ENCODE data around the gene POLR1G.
"Not testable (repeated sequence)": the region's sequence is repeated elsewhere in the genome, so short reads cannot be mapped to it uniquely, and the experiment has no call there.

Gene POLR1G

DNA sequence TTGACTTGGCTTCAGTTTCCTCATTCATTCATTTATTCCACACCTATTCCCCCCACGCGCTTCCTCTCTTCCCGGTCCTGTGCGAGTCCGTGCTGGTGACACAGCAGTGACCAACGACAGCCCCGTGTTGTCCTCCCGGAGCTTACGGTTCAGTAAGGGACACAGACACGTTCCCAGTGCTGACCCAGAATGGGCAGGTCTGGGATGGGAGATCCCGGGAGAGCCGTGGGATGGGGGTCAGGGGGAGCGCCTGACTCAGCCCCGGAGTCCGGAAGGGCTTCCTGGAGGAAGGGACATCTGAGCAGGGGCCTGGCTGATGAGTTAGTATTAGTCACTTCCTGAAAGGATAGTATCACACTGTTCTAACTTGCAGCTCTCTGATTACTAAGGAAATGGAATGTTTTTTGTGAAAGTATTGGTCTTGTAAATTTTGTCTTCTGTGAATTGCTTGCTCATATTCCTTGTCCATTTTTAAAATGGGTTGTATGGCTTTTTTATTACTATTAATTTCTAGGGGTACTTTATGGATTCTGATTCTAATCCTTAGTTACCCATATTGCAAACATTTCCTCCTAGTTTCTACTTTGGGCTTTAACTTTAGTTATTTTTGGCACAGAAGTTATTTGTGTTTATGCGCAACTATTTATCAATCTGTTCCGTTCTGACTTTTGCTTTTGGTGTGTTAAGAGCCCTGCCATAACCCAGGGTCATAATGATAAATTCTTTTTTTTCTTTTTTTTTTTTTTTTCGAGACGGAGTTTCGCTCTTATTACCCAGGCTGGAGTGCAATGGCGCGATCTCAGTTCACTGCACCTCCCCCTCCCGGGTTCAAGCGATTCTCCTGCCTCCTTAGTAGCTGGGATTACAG lies 18.0 kb downstream of the POLR1G start:
- Histone ChIP-seq H3K4me3 (ENCODE audit: low read length) (peak overlapping the region; percentile 81), H3K27ac (ENCODE audit: low read depth, low read length) (peak overlapping the region; percentile 83), H3F3A (ENCODE audit: control insufficient read depth, insufficient read depth) (peaks cover 18% of the 10 kb centered on the region), H3K9me2 (replicated peaks; ENCODE audit: control insufficient read depth, low read length) (no peaks in the 10 kb centered on the region), H3K36me3 (ENCODE audit: control insufficient read depth, low read length) (peaks cover 12% of the 10 kb centered on the region), H3K79me2 (ENCODE audit: control insufficient read depth, low read length) (peaks cover 16% of the 10 kb centered on the region), H3K27me3 (ENCODE audit: control insufficient read depth, low read length) (peaks cover 8% of the 10 kb centered on the region), H3K4me2 (ENCODE audit: low read length) (peak overlapping the region; percentile 92), H3K9me3 (ENCODE audit: control insufficient read depth, insufficient read depth, low read length) (no peaks in the 10 kb centered on the region), H4K20me1 (ENCODE audit: control insufficient read depth, insufficient read depth, low read depth, low read length) (no peaks in the 10 kb centered on the region), H3K4me1 (ENCODE audit: control insufficient read depth, low read length) (peaks cover 75% of the 10 kb centered on the region)
- TF ChIP-seq, protein P1, sequence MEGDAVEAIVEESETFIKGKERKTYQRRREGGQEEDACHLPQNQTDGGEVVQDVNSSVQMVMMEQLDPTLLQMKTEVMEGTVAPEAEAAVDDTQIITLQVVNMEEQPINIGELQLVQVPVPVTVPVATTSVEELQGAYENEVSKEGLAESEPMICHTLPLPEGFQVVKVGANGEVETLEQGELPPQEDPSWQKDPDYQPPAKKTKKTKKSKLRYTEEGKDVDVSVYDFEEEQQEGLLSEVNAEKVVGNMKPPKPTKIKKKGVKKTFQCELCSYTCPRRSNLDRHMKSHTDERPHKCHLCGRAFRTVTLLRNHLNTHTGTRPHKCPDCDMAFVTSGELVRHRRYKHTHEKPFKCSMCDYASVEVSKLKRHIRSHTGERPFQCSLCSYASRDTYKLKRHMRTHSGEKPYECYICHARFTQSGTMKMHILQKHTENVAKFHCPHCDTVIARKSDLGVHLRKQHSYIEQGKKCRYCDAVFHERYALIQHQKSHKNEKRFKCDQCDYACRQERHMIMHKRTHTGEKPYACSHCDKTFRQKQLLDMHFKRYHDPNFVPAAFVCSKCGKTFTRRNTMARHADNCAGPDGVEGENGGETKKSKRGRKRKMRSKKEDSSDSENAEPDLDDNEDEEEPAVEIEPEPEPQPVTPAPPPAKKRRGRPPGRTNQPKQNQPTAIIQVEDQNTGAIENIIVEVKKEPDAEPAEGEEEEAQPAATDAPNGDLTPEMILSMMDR (IDR thresholded peaks at IDR 0.05; ENCODE audit: low read depth, low read length, poor library complexity, severe bottlenecking), result no peak
- TF ChIP-seq EZH2phosphoT487 (IDR thresholded peaks at IDR 0.05; ENCODE audit: borderline replicate concordance, low read length), result no peak

DNA sequence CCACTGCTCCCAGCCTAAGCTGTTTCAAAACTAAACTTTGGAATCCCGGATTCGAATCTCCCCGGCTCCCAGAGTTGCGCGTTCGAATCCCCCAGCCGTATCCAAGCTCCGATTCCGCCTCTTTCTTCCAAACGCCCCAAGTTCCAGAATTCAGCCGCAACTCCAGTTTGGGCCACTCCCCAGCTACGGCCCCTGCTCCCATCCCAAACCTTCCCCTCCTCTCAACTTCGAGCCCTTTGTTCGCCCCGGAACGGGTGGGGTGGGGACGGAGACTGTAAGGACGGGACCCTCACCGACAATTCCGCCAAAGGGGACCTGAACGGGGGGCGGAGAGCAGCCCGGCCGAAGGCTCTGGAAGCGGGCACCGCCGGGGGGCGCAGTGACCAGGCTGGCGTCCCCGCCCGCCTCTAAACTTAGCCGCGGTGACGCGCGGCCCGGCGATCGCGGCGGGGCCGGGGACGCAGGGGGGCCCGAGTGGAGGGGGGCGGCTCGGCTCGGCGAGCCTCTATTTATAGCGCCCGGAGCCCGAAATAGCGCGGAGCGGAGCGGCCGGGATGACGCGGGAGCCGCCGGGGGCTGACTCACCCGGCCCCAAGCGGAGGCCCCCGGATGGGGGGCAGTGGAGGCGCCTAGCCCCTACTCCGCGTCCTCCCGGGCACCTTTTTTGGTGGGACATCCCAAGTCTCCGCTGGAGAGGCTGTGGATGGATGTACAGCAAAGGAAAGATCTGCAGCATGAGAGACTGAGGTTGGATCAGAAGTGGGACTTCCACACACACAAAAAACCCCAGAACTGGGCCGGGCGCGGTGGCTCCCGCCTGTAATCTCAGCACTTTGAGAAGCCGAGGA lies 22.2 kb downstream of the POLR1G start:
- peaks cover 8% of the 10 kb centered on the region for H3K27me3 ChIP-seq (ENCODE audit: control insufficient read depth, low read length)
- H3K4me1 ChIP-seq (ENCODE audit: control insufficient read depth, low read length), result peaks cover 44% of the 10 kb centered on the region
- H3F3A ChIP-seq (ENCODE audit: control insufficient read depth, insufficient read depth), result peaks cover 18% of the 10 kb centered on the region

DNA sequence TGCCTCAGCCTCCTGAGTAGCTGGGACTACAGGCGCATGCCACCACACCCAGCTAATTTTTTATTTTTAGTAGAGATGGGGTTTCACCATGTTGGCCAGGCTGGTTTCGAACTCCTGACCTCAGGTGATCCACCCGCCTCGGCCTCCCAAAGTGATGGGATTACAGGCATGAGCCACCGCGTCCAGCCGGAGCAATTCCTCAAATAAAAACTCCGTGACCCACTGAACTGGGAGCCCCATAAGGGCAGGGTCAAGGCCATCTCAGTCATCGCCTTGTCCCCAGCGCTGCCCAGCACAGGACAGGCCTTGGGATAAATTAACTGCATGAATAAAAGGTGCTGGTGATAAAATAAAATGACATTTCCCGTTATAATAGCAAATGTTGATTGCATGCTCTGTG lies 23.5 kb downstream of the POLR1G start:
- H3K27ac ChIP-seq (ENCODE audit: low read depth, low read length); H3K9me3 ChIP-seq (ENCODE audit: control insufficient read depth, insufficient read depth, low read length); H3K79me2 ChIP-seq (ENCODE audit: control insufficient read depth, low read length); H3K9me2 ChIP-seq (replicated peaks; ENCODE audit: control insufficient read depth, low read length); H4K20me1 ChIP-seq (ENCODE audit: control insufficient read depth, insufficient read depth, low read depth, low read length); H3K36me3 ChIP-seq (ENCODE audit: control insufficient read depth, low read length); H3F3A ChIP-seq (ENCODE audit: control insufficient read depth, insufficient read depth); H3K4me3 ChIP-seq (ENCODE audit: low read length); H3K27me3 ChIP-seq (ENCODE audit: control insufficient read depth, low read length); H3K4me2 ChIP-seq (ENCODE audit: low read length): not testable (repeated sequence)
- H3K4me1 ChIP-seq (ENCODE audit: control insufficient read depth, low read length), result peaks cover 32% of the 10 kb centered on the region

More for the DNA sequence above, 22.2 kb downstream of the POLR1G start:
- no peaks in the 10 kb centered on the region for H3K36me3 ChIP-seq (ENCODE audit: control insufficient read depth, low read length)
- no peaks in the 10 kb centered on the region for H3K9me3 ChIP-seq (ENCODE audit: control insufficient read depth, insufficient read depth, low read length)
- H3K9me2 ChIP-seq (replicated peaks; ENCODE audit: control insufficient read depth, low read length), result no peaks in the 10 kb centered on the region
- no peaks in the 10 kb centered on the region for H4K20me1 ChIP-seq (ENCODE audit: control insufficient read depth, insufficient read depth, low read depth, low read length)
- TF ChIP-seq EZH2phosphoT487 (IDR thresholded peaks at IDR 0.05; ENCODE audit: borderline replicate concordance, low read length), result no peak
- TF ChIP-seq, protein P1 (IDR thresholded peaks at IDR 0.05; ENCODE audit: low read depth, low read length, poor library complexity, severe bottlenecking), result peak; percentile 75
- H3K27ac ChIP-seq (ENCODE audit: low read depth, low read length), result no peak overlapping the region
- H3K79me2 ChIP-seq (ENCODE audit: control insufficient read depth, low read length), result no peaks in the 10 kb centered on the region
- H3K4me3 ChIP-seq (ENCODE audit: low read length), result peak overlapping the region; percentile 76
- peak overlapping the region; percentile 83 for H3K4me2 ChIP-seq (ENCODE audit: low read length)

DNA sequence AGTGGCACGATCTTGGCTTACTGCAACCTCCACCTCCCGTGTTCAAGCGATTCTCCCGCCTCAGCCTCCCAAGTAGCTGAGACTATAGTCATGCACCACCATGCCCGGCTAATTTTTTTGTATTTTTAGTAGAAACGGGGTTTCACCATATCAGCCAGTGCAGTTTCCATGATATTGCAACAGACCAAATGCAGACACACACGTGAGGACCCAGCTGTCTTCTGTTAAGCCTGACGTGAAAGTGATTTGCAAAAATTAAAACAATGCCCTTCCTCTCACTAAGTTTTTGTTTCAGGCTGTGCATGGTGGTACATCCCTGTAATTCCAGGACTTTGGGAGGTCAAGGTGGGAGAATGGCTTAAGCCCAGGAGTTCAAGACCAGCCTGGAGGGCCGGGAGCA lies 24.6 kb downstream of the POLR1G start:
- H3K27ac ChIP-seq (ENCODE audit: low read depth, low read length); H3K27me3 ChIP-seq (ENCODE audit: control insufficient read depth, low read length); H3K79me2 ChIP-seq (ENCODE audit: control insufficient read depth, low read length); H4K20me1 ChIP-seq (ENCODE audit: control insufficient read depth, insufficient read depth, low read depth, low read length); H3F3A ChIP-seq (ENCODE audit: control insufficient read depth, insufficient read depth); H3K36me3 ChIP-seq (ENCODE audit: control insufficient read depth, low read length); H3K9me3 ChIP-seq (ENCODE audit: control insufficient read depth, insufficient read depth, low read length); H3K4me3 ChIP-seq (ENCODE audit: low read length); H3K4me2 ChIP-seq (ENCODE audit: low read length); H3K9me2 ChIP-seq (replicated peaks; ENCODE audit: control insufficient read depth, low read length): not testable (repeated sequence)
- H3K4me1 ChIP-seq (ENCODE audit: control insufficient read depth, low read length), result peaks cover 25% of the 10 kb centered on the region

DNA sequence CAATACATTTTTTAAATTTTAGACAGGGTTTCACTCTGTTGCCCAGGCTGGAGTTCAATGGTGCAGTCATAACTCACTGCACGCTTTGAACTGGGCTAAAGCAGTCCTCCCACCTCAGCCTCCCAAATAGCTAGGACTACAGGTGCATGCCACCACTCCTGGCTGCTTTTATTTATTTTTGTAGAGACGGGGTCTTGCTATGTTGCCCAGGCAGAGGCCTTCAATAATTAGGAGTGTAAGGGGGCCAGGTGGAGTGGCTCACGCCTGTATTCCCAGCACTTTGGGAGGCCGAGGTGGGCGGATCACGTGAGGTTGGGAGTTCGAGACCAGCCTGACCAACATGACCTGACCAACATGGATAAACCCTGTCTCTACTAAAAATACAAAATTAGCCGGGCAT lies 26.1 kb downstream of the POLR1G start:
- H4K20me1 ChIP-seq (ENCODE audit: control insufficient read depth, insufficient read depth, low read depth, low read length); H3K36me3 ChIP-seq (ENCODE audit: control insufficient read depth, low read length); H3K9me2 ChIP-seq (replicated peaks; ENCODE audit: control insufficient read depth, low read length); H3K4me2 ChIP-seq (ENCODE audit: low read length); H3K79me2 ChIP-seq (ENCODE audit: control insufficient read depth, low read length); H3F3A ChIP-seq (ENCODE audit: control insufficient read depth, insufficient read depth); H3K9me3 ChIP-seq (ENCODE audit: control insufficient read depth, insufficient read depth, low read length); H3K4me3 ChIP-seq (ENCODE audit: low read length); H3K27me3 ChIP-seq (ENCODE audit: control insufficient read depth, low read length); H3K27ac ChIP-seq (ENCODE audit: low read depth, low read length): not testable (repeated sequence)
- peaks cover 15% of the 10 kb centered on the region for H3K4me1 ChIP-seq (ENCODE audit: control insufficient read depth, low read length)
